ENCODE results near the gene ADGRA3.
"Not testable (repeated sequence)": the region's sequence is repeated elsewhere in the genome, so short reads cannot be mapped to it uniquely, and the experiment has no call there.

The ADGRA3 gene

GRCh38 chr4:22384154-22384553, 131.7 kb downstream of the ADGRA3 start:
- H3K27ac ChIP-seq: no peak overlapping the region
- peaks cover 5% of the 10 kb centered on the region; the same call in 1 of the 2 replicates for H3K36me3 ChIP-seq (ENCODE audit: insufficient read depth, low read length)
- no peak overlapping the region for H3K4me3 ChIP-seq
- no peaks in the 10 kb centered on the region for H3K9me3 ChIP-seq (ENCODE audit: low read depth, low read length)
- H3K9ac ChIP-seq (ENCODE audit: insufficient read length): no peak overlapping the region
- no peak for DNase-seq (ENCODE audit: low read depth, low spot score)
- TF ChIP-seq EZH2 (IDR thresholded peaks at IDR 0.05) (no peak), POLR2AphosphoS5 (IDR thresholded peaks at IDR 0.05; ENCODE audit: borderline replicate concordance, low read depth, low read length) (no peak), FOXP2 (optimal IDR thresholded peaks at IDR 0.05; ENCODE audit: control extremely low read depth, extremely low read length, insufficient read depth) (no peak)

GRCh38 chr4:22382216-22382615, 133.7 kb downstream of the ADGRA3 start:
- H3K4me3 ChIP-seq; H3K9ac ChIP-seq (ENCODE audit: insufficient read length); H3K9me3 ChIP-seq (ENCODE audit: low read depth, low read length); H3K27ac ChIP-seq; H3K36me3 ChIP-seq (ENCODE audit: insufficient read depth, low read length); DNase-seq (ENCODE audit: low read depth, low spot score): not testable (repeated sequence)

- DNase-seq (ENCODE audit: low read depth, low spot score): no peak
- H3K9me3 ChIP-seq (ENCODE audit: low read depth, low read length): no peaks in the 10 kb centered on the region
- no peak overlapping the region for H3K27ac ChIP-seq
- no peak overlapping the region for H3K4me3 ChIP-seq
- H3K9ac ChIP-seq (ENCODE audit: insufficient read length): no peak overlapping the region
- TF ChIP-seq EZH2 (IDR thresholded peaks at IDR 0.05) (no peak), POLR2AphosphoS5 (IDR thresholded peaks at IDR 0.05; ENCODE audit: borderline replicate concordance, low read depth, low read length) (no peak), FOXP2 (optimal IDR thresholded peaks at IDR 0.05; ENCODE audit: control extremely low read depth, extremely low read length, insufficient read depth) (no peak)
- H3K36me3 ChIP-seq (ENCODE audit: insufficient read depth, low read length): no peaks in the 10 kb centered on the region
These were observed 142.9 kb downstream of the ADGRA3 start for GRCh38 chr4:22372986-22373385.

DNA sequence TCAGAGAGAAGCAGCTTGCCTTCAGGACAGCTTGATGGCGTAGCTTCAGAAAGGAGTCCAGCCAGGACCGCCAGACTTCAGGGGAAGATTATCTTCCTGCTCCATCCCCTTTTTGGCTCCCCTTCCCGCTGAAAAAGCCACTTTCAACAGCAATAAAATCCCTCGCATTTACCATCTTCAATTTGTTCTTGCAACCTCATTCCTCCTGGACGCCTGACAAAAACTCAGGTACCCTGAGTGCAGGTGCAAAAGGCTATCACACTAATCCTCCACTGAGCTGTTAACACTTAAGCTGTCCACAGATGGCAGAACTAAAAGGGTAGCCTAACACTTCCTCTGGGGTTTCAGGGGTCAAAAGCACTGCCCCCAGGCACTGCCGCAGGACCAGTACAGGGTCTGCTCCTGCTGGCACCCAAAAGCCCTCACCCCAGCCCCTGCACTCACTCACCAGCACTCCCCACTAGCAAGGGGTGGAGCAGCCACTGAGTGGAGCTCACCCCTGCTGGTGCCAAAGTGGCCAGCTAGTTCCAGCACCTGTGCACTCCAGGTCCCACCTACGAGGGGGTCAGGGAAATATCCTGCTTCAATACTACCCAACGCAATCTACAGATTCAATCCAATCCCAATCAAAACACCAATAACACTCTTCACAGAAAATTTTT, 145.8 kb downstream of the ADGRA3 start:
- Histone ChIP-seq H3K9me3 (ENCODE audit: low read depth, low read length) (no peaks in the 10 kb centered on the region), H3K9ac (ENCODE audit: insufficient read length) (no peak overlapping the region), H3K27ac (no peak overlapping the region), H3K4me3 (no peak overlapping the region), H3K36me3 (ENCODE audit: insufficient read depth, low read length) (no peaks in the 10 kb centered on the region)
- no peak for TF ChIP-seq POLR2AphosphoS5 (IDR thresholded peaks at IDR 0.05; ENCODE audit: borderline replicate concordance, low read depth, low read length)
- TF ChIP-seq EZH2 (IDR thresholded peaks at IDR 0.05): no peak
- no peak for TF ChIP-seq FOXP2 (optimal IDR thresholded peaks at IDR 0.05; ENCODE audit: control extremely low read depth, extremely low read length, insufficient read depth)
- DNase-seq (ENCODE audit: low read depth, low spot score): no peak

- no peak for TF ChIP-seq POLR2AphosphoS5 (IDR thresholded peaks at IDR 0.05; ENCODE audit: borderline replicate concordance, low read depth, low read length)
- no peak for TF ChIP-seq FOXP2 (optimal IDR thresholded peaks at IDR 0.05; ENCODE audit: control extremely low read depth, extremely low read length, insufficient read depth)
- TF ChIP-seq EZH2 (IDR thresholded peaks at IDR 0.05): no peak
- Histone ChIP-seq H3K9ac (ENCODE audit: insufficient read length) (no peak overlapping the region), H3K36me3 (ENCODE audit: insufficient read depth, low read length) (no peaks in the 10 kb centered on the region), H3K27ac (no peak overlapping the region), H3K4me3 (no peak overlapping the region), H3K9me3 (ENCODE audit: low read depth, low read length) (no peaks in the 10 kb centered on the region)
- no peak for DNase-seq (ENCODE audit: low read depth, low spot score)
These were observed 152.1 kb downstream of the ADGRA3 start for GRCh38 chr4:22363787-22364186.

DNA sequence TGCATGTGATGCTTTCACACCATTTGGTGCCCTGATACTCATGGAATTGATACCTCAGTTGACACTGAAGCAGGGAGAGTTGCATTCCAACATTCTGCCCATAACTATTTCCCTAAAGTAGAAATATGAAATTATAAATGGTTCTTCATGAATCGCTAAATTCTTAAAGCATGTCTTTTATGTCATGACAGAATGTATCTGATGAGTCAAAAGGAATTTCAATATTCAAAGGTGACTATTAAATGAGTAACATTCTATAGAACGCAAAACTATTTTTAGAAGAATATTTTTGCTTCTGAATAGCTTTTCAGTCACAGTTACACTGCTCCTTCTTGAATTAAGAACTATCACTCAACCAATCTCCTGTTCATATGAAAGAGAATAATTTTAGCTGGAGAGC, 152.8 kb downstream of the ADGRA3 start:
- H3K9me3 ChIP-seq (ENCODE audit: low read depth, low read length): no peaks in the 10 kb centered on the region
- no peak overlapping the region for H3K4me3 ChIP-seq
- H3K27ac ChIP-seq: no peak overlapping the region
- TF ChIP-seq FOXP2 (optimal IDR thresholded peaks at IDR 0.05; ENCODE audit: control extremely low read depth, extremely low read length, insufficient read depth): no peak
- TF ChIP-seq EZH2 (IDR thresholded peaks at IDR 0.05): no peak
- TF ChIP-seq POLR2AphosphoS5 (IDR thresholded peaks at IDR 0.05; ENCODE audit: borderline replicate concordance, low read depth, low read length): no peak
- H3K9ac ChIP-seq (ENCODE audit: insufficient read length): no peak overlapping the region
- DNase-seq (ENCODE audit: low read depth, low spot score): no peak
- no peaks in the 10 kb centered on the region for H3K36me3 ChIP-seq (ENCODE audit: insufficient read depth, low read length)

GRCh38 chr4:22356987-22357596, 158.8 kb downstream of the ADGRA3 start:
- H3K36me3 ChIP-seq (ENCODE audit: insufficient read depth, low read length): no peaks in the 10 kb centered on the region
- no peak overlapping the region for H3K4me3 ChIP-seq
- no peak for DNase-seq (ENCODE audit: low read depth, low spot score)
- TF ChIP-seq EZH2 (IDR thresholded peaks at IDR 0.05): no peak
- no peak for TF ChIP-seq FOXP2 (optimal IDR thresholded peaks at IDR 0.05; ENCODE audit: control extremely low read depth, extremely low read length, insufficient read depth)
- H3K9ac ChIP-seq (ENCODE audit: insufficient read length): no peak overlapping the region
- H3K9me3 ChIP-seq (ENCODE audit: low read depth, low read length): no peaks in the 10 kb centered on the region
- no peak overlapping the region for H3K27ac ChIP-seq

- TF ChIP-seq EZH2 (IDR thresholded peaks at IDR 0.05): no peak
- TF ChIP-seq POLR2AphosphoS5 (IDR thresholded peaks at IDR 0.05; ENCODE audit: borderline replicate concordance, low read depth, low read length): no peak
- no peak for TF ChIP-seq FOXP2 (optimal IDR thresholded peaks at IDR 0.05; ENCODE audit: control extremely low read depth, extremely low read length, insufficient read depth)
- H3K27ac ChIP-seq: no peak overlapping the region
- H3K4me3 ChIP-seq: no peak overlapping the region
- no peaks in the 10 kb centered on the region for H3K9me3 ChIP-seq (ENCODE audit: low read depth, low read length)
- no peaks in the 10 kb centered on the region for H3K36me3 ChIP-seq (ENCODE audit: insufficient read depth, low read length)
- DNase-seq (ENCODE audit: low read depth, low spot score): no peak
- no peak overlapping the region for H3K9ac ChIP-seq (ENCODE audit: insufficient read length)
These were observed 167.5 kb downstream of the ADGRA3 start for GRCh38 chr4:22348410-22348809.

GRCh38 chr4:22345678-22346077, 170.2 kb downstream of the ADGRA3 start:
- no peak for DNase-seq (ENCODE audit: low read depth, low spot score)
- Histone ChIP-seq H3K27ac (no peak overlapping the region), H3K4me3 (no peak overlapping the region)

More at GRCh38 chr4:22345678-22346077, 170.2 kb downstream of the ADGRA3 start:
- TF ChIP-seq FOXP2 (optimal IDR thresholded peaks at IDR 0.05; ENCODE audit: control extremely low read depth, extremely low read length, insufficient read depth) (no peak), EZH2 (IDR thresholded peaks at IDR 0.05) (no peak), POLR2AphosphoS5 (IDR thresholded peaks at IDR 0.05; ENCODE audit: borderline replicate concordance, low read depth, low read length) (no peak)
- no peaks in the 10 kb centered on the region for H3K36me3 ChIP-seq (ENCODE audit: insufficient read depth, low read length)
- H3K9ac ChIP-seq (ENCODE audit: insufficient read length): no peak overlapping the region
- no peaks in the 10 kb centered on the region for H3K9me3 ChIP-seq (ENCODE audit: low read depth, low read length)

Measured in SK-N-MC (cell line).